ENCODE data around the gene TNRC6B.

GRCh38 chr22:40256516-40256915 is 78.8 kb downstream of the TNRC6B start:
- TF ChIP-seq MAX (CRISPR knock-in tag; IDR thresholded peaks at IDR 0.05), result no peak
- no peak for TF ChIP-seq CTCF (IDR thresholded peaks at IDR 0.05)
